Measurements from ENCODE around the gene RHOH.

DNA sequence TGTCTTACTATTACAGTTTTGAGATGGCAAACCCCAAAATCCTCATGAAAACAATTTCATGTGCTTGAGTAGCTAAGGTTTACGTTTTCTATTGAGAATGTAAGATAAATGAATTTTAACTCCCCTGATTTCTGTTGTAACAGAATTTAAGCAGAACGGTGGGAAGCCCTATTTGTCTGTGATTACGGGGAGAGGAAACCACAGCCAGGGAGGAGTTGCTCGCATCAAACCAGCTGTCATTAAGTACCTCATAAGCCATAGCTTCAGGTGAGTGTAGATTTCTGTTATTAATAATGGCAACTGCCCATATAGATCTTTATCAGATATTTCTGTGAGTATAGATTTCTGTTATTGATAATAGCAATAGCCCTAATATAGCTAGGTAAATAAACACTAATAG, 44.2 kb upstream of the RHOH start:
- TF ChIP-seq, protein P1, sequence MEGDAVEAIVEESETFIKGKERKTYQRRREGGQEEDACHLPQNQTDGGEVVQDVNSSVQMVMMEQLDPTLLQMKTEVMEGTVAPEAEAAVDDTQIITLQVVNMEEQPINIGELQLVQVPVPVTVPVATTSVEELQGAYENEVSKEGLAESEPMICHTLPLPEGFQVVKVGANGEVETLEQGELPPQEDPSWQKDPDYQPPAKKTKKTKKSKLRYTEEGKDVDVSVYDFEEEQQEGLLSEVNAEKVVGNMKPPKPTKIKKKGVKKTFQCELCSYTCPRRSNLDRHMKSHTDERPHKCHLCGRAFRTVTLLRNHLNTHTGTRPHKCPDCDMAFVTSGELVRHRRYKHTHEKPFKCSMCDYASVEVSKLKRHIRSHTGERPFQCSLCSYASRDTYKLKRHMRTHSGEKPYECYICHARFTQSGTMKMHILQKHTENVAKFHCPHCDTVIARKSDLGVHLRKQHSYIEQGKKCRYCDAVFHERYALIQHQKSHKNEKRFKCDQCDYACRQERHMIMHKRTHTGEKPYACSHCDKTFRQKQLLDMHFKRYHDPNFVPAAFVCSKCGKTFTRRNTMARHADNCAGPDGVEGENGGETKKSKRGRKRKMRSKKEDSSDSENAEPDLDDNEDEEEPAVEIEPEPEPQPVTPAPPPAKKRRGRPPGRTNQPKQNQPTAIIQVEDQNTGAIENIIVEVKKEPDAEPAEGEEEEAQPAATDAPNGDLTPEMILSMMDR (IDR thresholded peaks at IDR 0.05) = no peak
- no peak for TF ChIP-seq POLR2AphosphoS5 (IDR thresholded peaks at IDR 0.05)
- TF ChIP-seq POLR2A (IDR thresholded peaks at IDR 0.05) = no peak

Measured in suprapubic skin (tissue), 4 donors.